Lung (tissue), 12 donors: ENCODE measurements around the gene ANK3. TPM values are rescaled to one million over a fixed set of nuclear protein-coding genes. Genes with fewer than 3 reads are reported as not detected.

ENCODE experiments used
- ATAC-seq: fragments of 200-7000 bp; cut with Tn5 transposase; one replicate; pipeline ENCODE4 v1.9.1; 2020; ENCODE audit warnings: moderate number of reproducible peaks; ENCODE audit not compliant: insufficient read depth, low FRiP score
- DNase-seq, 3 donors: peaks; one replicate each; pipeline ENCODE4 v3.0.0-alpha.2; 2013 to 2017
- H3K27ac ChIP-seq, 2 donors: one replicate each; pipeline ENCODE4 v1.5.1; 2013; ENCODE audit warnings: mild to moderate bottlenecking in 2 of 2, moderate library complexity in 2 of 2, control low read depth in 1 of 2, inconsistent platforms in 1 of 2, low read depth in 1 of 2, low read length in 1 of 2
- H3K27me3 ChIP-seq, 3 donors: one replicate each; pipeline ENCODE4 v1.5.1; 2013; ENCODE audit warnings: low read length in 2 of 3; ENCODE audit not compliant: control insufficient read depth in 3 of 3, insufficient read depth in 3 of 3
- H3K36me3 ChIP-seq, 4 donors: one replicate each; pipeline ENCODE4 v1.5.1; 2013; ENCODE audit warnings: low read length in 4 of 4, mild to moderate bottlenecking in 1 of 4, moderate library complexity in 1 of 4; ENCODE audit not compliant: control insufficient read depth in 4 of 4, insufficient read depth in 4 of 4
- H3K4me1 ChIP-seq, 5 donors: one replicate each; pipeline ENCODE4 v1.5.1; 2013; ENCODE audit warnings: low read length in 5 of 5, mild to moderate bottlenecking in 2 of 5, moderate library complexity in 1 of 5; ENCODE audit not compliant: control insufficient read depth in 5 of 5, insufficient read depth in 5 of 5
- H3K4me3 ChIP-seq: one replicate; pipeline ENCODE4 v1.5.1; 2013; ENCODE audit warnings: mild to moderate bottlenecking, control low read depth, moderate library complexity
- H3K9ac ChIP-seq, 2 donors: one replicate each; pipeline ENCODE4 v1.5.1; 2013; ENCODE audit warnings: low read length in 2 of 2, control low read depth in 1 of 2; ENCODE audit not compliant: insufficient read depth in 1 of 2
- H3K9me3 ChIP-seq, 4 donors: one replicate each; pipeline ENCODE4 v1.5.1; 2013; ENCODE audit warnings: low read length in 3 of 4, mild to moderate bottlenecking in 1 of 4, moderate library complexity in 1 of 4; ENCODE audit not compliant: control insufficient read depth in 4 of 4, insufficient read depth in 3 of 4
- WGBS, 2 donors: extraction: QIAGEN DNeasy Blood & Tissue Kit; methylation state at CpG; one replicate each; pipeline ENCODE4 v1.1.7; 2013; 5-methylcytosine and 5-hydroxymethylcytosine counted together
- polyA plus RNA-seq, 2 donors: library from polyadenylated mRNA; stranded (reverse); fragments of 200-250 nt; gene quantifications; one replicate each; pipeline ENCODE4 v1.2.1, GENCODE V29; 2013
- total RNA-seq, 2 donors: library from RNA; depleted of rRNA in 1 of 2; stranded (reverse); fragments of >200 nt in 1 of 2; gene quantifications; one replicate each; pipeline ENCODE4 v1.2.1, GENCODE V29; 2014 to 2021
- TF ChIP-seq, protein P1 (sequence below): IDR thresholded peaks from 2 replicates; pipeline ENCODE4 v1.5.1; 2012; ENCODE audit warnings: mild to moderate bottlenecking; ENCODE audit errors: control extremely low read depth, extremely low read depth
- donor health status: control.
- donor health status: control.
- donor health status: Bipolar disorder and iron deficiency.
- donor health status: healthy.
- donor health status: DM: yes; HTN: yes; CAD: no.

ANK3 gene
- total and polyA plus RNA-seq, 4 donors = 10.4 to 96.0 (median 46.4) TPM

DNA sequence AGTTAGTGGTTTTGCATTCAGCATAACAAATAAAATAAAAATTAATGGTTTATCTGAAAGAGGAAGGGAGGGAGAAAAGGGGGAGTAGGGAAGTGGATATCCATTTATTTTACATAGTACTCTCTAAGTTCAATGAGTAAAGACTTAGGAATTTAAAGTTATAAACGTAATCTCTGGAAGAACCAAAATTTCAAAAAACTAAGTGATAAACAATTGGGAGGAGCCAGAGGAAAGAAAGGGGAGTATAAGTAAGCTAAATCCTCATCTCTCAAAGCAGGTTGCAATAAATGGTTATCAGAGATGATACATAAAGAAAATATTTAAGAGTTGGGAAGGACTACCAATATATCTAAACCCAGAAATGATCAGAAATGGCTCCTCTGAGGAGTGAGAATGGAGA is 46.4 kb downstream of the ANK3 start:
- 81 to 84% methylated on average over 1 of the region's 1 CpG for WGBS, 2 donors
- DNase-seq = no peak
- no peaks in the 10 kb centered on the region for H3K27me3 ChIP-seq

DNA sequence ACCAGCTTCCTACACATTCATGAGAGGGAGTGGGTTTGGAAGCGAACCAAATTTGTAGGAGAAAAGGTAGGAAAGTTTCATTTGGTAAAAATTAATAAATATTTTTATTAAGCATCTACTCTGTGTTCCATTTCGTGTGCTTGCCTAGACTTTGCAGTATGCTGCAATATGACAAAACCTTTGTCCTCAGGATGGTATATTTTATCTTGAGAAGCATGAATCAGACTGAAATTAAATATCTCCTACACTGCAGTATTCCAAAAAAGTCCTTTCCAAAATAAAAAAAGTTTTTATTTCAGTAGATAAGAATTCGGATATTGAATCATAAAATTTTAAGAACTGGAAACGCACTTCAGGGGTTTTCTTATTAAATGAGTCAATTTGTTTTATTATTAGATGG is 47.7 kb downstream of the ANK3 start:
- ATAC-seq (no peak), DNase-seq (no peak)

More for the DNA sequence above, 46.4 kb downstream of the ANK3 start:
- peaks cover 0 to 10% (median 0%) of the 10 kb centered on the region in 5 donors for H3K4me1 ChIP-seq
- H3K27ac ChIP-seq = no peak overlapping the region
- H3K9ac ChIP-seq = no peak overlapping the region
- ATAC-seq = no peak
- TF ChIP-seq, protein P1, sequence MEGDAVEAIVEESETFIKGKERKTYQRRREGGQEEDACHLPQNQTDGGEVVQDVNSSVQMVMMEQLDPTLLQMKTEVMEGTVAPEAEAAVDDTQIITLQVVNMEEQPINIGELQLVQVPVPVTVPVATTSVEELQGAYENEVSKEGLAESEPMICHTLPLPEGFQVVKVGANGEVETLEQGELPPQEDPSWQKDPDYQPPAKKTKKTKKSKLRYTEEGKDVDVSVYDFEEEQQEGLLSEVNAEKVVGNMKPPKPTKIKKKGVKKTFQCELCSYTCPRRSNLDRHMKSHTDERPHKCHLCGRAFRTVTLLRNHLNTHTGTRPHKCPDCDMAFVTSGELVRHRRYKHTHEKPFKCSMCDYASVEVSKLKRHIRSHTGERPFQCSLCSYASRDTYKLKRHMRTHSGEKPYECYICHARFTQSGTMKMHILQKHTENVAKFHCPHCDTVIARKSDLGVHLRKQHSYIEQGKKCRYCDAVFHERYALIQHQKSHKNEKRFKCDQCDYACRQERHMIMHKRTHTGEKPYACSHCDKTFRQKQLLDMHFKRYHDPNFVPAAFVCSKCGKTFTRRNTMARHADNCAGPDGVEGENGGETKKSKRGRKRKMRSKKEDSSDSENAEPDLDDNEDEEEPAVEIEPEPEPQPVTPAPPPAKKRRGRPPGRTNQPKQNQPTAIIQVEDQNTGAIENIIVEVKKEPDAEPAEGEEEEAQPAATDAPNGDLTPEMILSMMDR = no peak
- H3K4me3 ChIP-seq = no peak overlapping the region
- no peaks in the 10 kb centered on the region for H3K36me3 ChIP-seq
- no peaks in the 10 kb centered on the region for H3K9me3 ChIP-seq

DNA sequence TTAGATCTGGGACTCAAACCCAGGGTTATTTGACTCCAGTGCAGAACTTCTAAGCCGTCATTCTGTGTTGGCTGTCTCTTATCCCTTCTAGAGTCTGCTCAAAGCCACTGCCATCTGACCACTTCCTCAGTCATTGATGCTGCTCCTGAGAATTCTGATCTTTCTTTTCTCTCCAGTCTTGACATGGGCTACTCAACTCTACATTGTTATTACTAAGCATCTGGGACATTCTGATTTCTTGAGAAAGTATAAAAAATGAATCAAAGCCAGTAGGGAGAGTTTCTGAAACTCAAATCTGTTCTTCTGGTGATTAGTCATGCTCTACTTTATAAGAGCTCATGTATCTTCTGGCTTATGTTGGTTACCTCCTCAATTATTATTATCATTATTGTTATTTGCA is 48.7 kb downstream of the ANK3 start:
- Histone ChIP-seq H3K4me3 (no peak overlapping the region), H3K4me1 (peaks cover 0 to 10% (median 0%) of the 10 kb centered on the region in 5 donors), H3K9ac (no peak overlapping the region), H3K27me3 (no peaks in the 10 kb centered on the region), H3K27ac (no peak overlapping the region), H3K9me3 (no peaks in the 10 kb centered on the region), H3K36me3 (no peaks in the 10 kb centered on the region)
- 78 to 89% methylated on average over 1 of the region's 1 CpG for WGBS, 2 donors
- DNase-seq (no peak), ATAC-seq (no peak)
- TF ChIP-seq, protein P1 = no peak

More for the DNA sequence above, 47.7 kb downstream of the ANK3 start:
- no peak overlapping the region for H3K4me3 ChIP-seq
- TF ChIP-seq, protein P1 = no peak
- H3K9ac ChIP-seq = no peak overlapping the region
- peaks cover 0 to 10% (median 0%) of the 10 kb centered on the region in 5 donors for H3K4me1 ChIP-seq
- H3K27me3 ChIP-seq = no peaks in the 10 kb centered on the region
- WGBS, 2 donors = 88 to 91% methylated on average over 4 of the region's 4 CpGs
- H3K36me3 ChIP-seq = no peaks in the 10 kb centered on the region
- no peak overlapping the region for H3K27ac ChIP-seq
- H3K9me3 ChIP-seq = no peaks in the 10 kb centered on the region

DNA sequence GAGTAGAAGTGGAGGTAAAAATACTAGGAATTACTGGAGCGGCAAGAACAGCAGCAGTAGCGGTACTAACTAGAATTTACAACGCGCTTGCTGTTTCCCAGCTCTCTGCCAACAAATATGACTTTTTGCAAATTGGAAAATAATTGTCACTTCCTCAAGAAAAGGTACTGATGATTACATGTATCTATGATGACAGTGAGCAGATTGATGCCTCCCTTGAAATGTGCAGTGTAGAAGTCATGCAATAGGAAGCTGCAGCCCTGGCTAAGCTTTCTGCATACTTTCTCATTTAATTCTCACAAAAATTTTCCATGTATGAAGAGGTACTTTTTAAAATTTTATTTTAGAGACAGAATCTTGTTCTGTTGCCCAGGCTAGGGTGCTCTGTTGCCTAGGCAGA is 49.9 kb downstream of the ANK3 start:
- TF ChIP-seq, protein P1 = no peak
- no peak for DNase-seq
- no peak overlapping the region for H3K27ac ChIP-seq
- ATAC-seq = no peak
- no peak overlapping the region for H3K4me3 ChIP-seq
- WGBS, 2 donors = 76 to 98% methylated on average over 4 of the region's 4 CpGs
- H3K36me3 ChIP-seq = no peaks in the 10 kb centered on the region
- no peaks in the 10 kb centered on the region for H3K27me3 ChIP-seq
- H3K9ac ChIP-seq = no peak overlapping the region
- peaks cover 0 to 10% (median 0%) of the 10 kb centered on the region in 5 donors for H3K4me1 ChIP-seq
- no peaks in the 10 kb centered on the region for H3K9me3 ChIP-seq
